Activated CD4-positive, alpha-beta T cell treated with anti-CD3 and anti-CD28 coated beads, Interleukin-2, Interleukin-4, amounts not matched to agents 100 ng/mL and 50 ng/mL, durations not matched to agents 16 hours and 8 hours (primary cell): Measurements from ENCODE around the gene SYNPO2L.
"Not testable (repeated sequence)": the region's sequence is repeated elsewhere in the genome, so short reads cannot be mapped to it uniquely, and the experiment has no call there.

Experiments used
- DNase-seq: peaks from one replicate; pipeline ENCODE4 v3.0.0-alpha.2; 2020; ENCODE audit warnings: low spot score

SYNPO2L gene

GRCh38 chr10:73617143-73617542 lies 38.7 kb downstream of the SYNPO2L start:
- DNase-seq, result not testable (repeated sequence)

DNA sequence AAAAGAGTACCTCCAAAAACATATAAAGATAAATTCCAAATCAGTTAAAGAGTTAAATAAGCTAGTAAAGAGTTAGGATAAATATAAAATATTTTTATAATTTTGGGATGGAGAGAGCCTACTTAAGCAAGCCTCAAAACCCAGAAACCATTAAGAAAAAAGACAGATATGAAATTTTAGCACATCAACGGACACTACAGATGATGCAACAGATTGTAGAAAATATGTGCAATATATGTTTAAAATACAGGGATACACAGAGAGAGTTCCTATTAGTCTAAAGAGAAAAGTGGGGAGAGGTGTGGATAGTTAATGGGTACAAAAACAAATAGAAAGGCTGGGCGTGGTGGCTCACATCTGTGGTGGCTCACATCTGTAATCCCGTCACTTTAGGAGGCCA lies 41.1 kb downstream of the SYNPO2L start:
- no peak for DNase-seq

DNA sequence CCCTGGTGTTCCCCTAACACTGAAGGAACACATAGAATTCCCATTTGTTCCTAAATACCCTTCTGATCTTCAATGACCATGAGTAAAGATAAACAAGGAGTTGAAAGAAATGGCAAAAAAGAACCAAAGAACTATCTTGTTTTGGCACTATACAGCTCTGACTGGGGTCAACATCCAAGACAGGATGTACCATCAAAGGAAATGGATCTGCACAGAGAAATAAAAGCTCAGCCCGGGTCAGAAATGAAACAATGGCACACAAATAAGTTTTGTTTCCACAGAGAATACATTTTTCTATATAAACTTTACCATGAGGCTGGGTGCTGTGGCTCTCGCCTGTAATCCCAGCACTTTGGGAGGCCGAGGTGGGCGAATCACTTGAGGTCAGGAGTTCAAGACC lies 46.7 kb downstream of the SYNPO2L start:
- DNase-seq, result no peak

DNA sequence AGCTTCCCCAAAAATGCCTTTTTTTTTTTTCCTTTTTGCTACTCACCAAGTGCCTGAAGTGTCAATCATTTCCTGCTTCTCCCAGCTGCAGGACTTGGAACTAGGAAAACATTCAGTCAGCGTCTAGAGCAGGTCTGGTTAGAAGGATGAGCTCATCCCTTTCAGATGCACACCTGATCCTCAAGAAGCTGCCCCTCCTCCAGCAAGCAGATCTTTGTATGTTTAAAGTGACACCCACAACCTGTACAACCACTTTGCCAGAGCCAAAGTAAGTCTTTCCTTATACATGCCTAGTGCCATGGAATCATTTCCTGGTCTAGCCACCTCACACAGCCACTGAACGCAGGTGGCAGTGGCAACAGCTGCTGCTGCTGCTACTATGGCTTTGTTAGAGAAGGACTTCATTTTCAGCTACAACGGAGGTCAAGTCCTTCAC lies 54.3 kb downstream of the SYNPO2L start:
- DNase-seq, result no peak

DNA sequence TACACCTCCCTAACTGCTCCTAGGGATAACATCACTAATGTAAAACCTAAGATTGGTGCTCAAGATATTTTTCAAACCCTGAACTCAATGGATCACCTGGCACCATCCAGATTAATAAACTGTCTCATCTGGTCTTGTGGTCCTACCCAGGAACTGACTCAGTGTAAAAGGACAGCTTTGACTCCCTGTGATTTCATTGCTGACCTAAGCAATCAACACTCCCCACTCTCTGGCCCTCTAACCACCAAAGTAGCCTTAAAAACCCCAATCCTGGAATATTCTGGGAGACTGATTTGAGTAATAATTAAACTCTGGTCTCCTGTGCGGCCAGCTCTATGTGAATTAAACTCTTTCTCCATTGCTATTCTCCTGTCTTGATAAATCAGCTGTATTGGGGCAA lies 58.5 kb downstream of the SYNPO2L start:
- DNase-seq, result no peak
